Measurements from ENCODE around the gene PALM2AKAP2. TPM values are rescaled to one million over a fixed set of nuclear protein-coding genes. Genes with fewer than 3 reads are reported as not detected.

The PALM2AKAP2 gene
- polyA plus RNA-seq (0.41 and 1.3 TPM in 2 replicates), polyA minus RNA-seq (2.7 and 6.3 TPM in 2 replicates)

- Histone ChIP-seq H2AFZ (ENCODE audit: low read depth, low read length) (peak within 1 kb of the TSS; percentile 33), H3K4me2 (ENCODE audit: low read length) (peak within 1 kb of the TSS; percentile 82), H3F3A (ENCODE audit: insufficient read depth, low read length, poor library complexity, severe bottlenecking) (no peaks in the 10 kb centered on the region), H3K9ac (ENCODE audit: low read length) (peak within 1 kb of the TSS; percentile 61), H3K36me3 (ENCODE audit: insufficient read depth, low read length) (no peaks in the 10 kb centered on the region), H3K79me2 (replicated peaks; ENCODE audit: insufficient read depth, low read length) (no peaks in the 10 kb centered on the region), H3K27me3 (ENCODE audit: insufficient read depth, low read depth, low read length) (peaks cover 7% of the 10 kb centered on the region), H4K20me1 (ENCODE audit: insufficient read depth) (no peaks in the 10 kb centered on the region), H3K4me3 (ENCODE audit: low read length) (peak within 1 kb of the TSS; percentile 74), H3K27ac (ENCODE audit: low read length) (no peak within 1 kb of the TSS), H3K9me3 (ENCODE audit: low read length) (no peaks in the 10 kb centered on the region), H3K9me2 (ENCODE audit: insufficient read depth, low read length) (no peaks in the 10 kb centered on the region)
- TF ChIP-seq SMC3 (conservative IDR thresholded peaks at IDR 0.05; ENCODE audit: poor library complexity) (peak; percentile 51), MXI1 (conservative IDR thresholded peaks at IDR 0.05; ENCODE audit: poor library complexity, severe bottlenecking) (peak; percentile 77), REST (IDR thresholded peaks at IDR 0.05; ENCODE audit: borderline replicate concordance) (no peak), EZH2 (IDR thresholded peaks at IDR 0.05; ENCODE audit: borderline replicate concordance, insufficient read depth, low read length, poor library complexity, severe bottlenecking) (no peak), TAF1 (IDR thresholded peaks at IDR 0.05; ENCODE audit: low read depth) (peak; percentile 56), EP300 (conservative IDR thresholded peaks at IDR 0.05; ENCODE audit: poor library complexity, severe bottlenecking) (peak; percentile 42), POLR2AphosphoS5 (IDR thresholded peaks at IDR 0.05) (no peak), RAD21 (conservative IDR thresholded peaks at IDR 0.05) (peak; percentile 47), CTCF (IDR thresholded peaks at IDR 0.05; ENCODE audit: poor library complexity, severe bottlenecking) (peak; percentile 71)
Measured at GRCh38 chr9:109779711-109780452, at the start of gene PALM2AKAP2. PALM2AKAP2 (plus strand) TSS chr9:109780198; CDS start chr9:109780489, 291 bp downstream.

- Histone ChIP-seq H3K36me3 (ENCODE audit: insufficient read depth, low read length) (no peaks in the 10 kb centered on the region), H3K9me2 (ENCODE audit: insufficient read depth, low read length) (no peaks in the 10 kb centered on the region), H2AFZ (ENCODE audit: low read depth, low read length) (no peak overlapping the region), H3K4me2 (ENCODE audit: low read length) (no peak overlapping the region), H3K9ac (ENCODE audit: low read length) (no peak overlapping the region), H3K27me3 (ENCODE audit: insufficient read depth, low read depth, low read length) (no peaks in the 10 kb centered on the region), H3K27ac (ENCODE audit: low read length) (no peak overlapping the region), H3F3A (ENCODE audit: insufficient read depth, low read length, poor library complexity, severe bottlenecking) (no peaks in the 10 kb centered on the region), H4K20me1 (ENCODE audit: insufficient read depth) (no peaks in the 10 kb centered on the region), H3K4me3 (ENCODE audit: low read length) (no peak overlapping the region), H3K79me2 (replicated peaks; ENCODE audit: insufficient read depth, low read length) (no peaks in the 10 kb centered on the region), H3K9me3 (ENCODE audit: low read length) (no peaks in the 10 kb centered on the region)
- no peak for TF ChIP-seq POLR2AphosphoS5 (IDR thresholded peaks at IDR 0.05)
- no peak for TF ChIP-seq REST (IDR thresholded peaks at IDR 0.05; ENCODE audit: borderline replicate concordance)
- TF ChIP-seq CTCF (IDR thresholded peaks at IDR 0.05; ENCODE audit: poor library complexity, severe bottlenecking), result no peak
- TF ChIP-seq EZH2 (IDR thresholded peaks at IDR 0.05; ENCODE audit: borderline replicate concordance, insufficient read depth, low read length, poor library complexity, severe bottlenecking), result no peak
- no peak for TF ChIP-seq MXI1 (conservative IDR thresholded peaks at IDR 0.05; ENCODE audit: poor library complexity, severe bottlenecking)
- no peak for TF ChIP-seq TAF1 (IDR thresholded peaks at IDR 0.05; ENCODE audit: low read depth)
- no peak for TF ChIP-seq SMC3 (conservative IDR thresholded peaks at IDR 0.05; ENCODE audit: poor library complexity)
- no peak for TF ChIP-seq EP300 (conservative IDR thresholded peaks at IDR 0.05; ENCODE audit: poor library complexity, severe bottlenecking)
- TF ChIP-seq RAD21 (conservative IDR thresholded peaks at IDR 0.05), result no peak
Measured at GRCh38 chr9:109730228-109730627, 49.8 kb upstream of the PALM2AKAP2 start.

Data from neural cell (in vitro differentiated cells).